C4-2B (cell line): ENCODE results near the gene FKBP5.

Source experiments
- ZFX ChIP-seq: fragments of 450-650 bp; IDR thresholded peaks from 2 replicates; pipeline ENCODE4 v1.6.1; 2017
- TF ChIP-seq, protein P1 (sequence below): fragments of 450-650 bp; conservative IDR thresholded peaks from 2 replicates; pipeline ENCODE4 v1.5.1; 2017; ENCODE audit warnings: mild to moderate bottlenecking

DNA sequence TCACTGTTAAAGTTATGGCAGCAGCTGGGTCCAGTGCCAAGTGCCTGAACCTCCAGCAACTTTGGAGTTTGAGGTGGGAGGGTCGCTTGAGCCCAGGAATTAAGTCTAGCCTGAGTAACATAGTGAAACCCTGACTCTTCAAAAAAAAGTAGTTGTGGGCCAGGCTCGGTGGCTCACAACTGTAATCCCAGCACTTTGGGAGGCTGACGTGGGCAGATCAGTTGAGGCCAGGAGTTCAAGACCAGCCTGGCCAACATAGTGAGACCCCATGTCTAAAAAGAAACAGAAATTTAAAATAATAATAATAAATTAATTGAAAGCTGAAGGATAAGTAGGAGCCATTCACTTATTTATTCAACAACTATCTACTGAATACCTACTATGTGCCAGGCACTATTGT lies 33.8 kb downstream of the FKBP5 start:
- TF ChIP-seq, protein P1, sequence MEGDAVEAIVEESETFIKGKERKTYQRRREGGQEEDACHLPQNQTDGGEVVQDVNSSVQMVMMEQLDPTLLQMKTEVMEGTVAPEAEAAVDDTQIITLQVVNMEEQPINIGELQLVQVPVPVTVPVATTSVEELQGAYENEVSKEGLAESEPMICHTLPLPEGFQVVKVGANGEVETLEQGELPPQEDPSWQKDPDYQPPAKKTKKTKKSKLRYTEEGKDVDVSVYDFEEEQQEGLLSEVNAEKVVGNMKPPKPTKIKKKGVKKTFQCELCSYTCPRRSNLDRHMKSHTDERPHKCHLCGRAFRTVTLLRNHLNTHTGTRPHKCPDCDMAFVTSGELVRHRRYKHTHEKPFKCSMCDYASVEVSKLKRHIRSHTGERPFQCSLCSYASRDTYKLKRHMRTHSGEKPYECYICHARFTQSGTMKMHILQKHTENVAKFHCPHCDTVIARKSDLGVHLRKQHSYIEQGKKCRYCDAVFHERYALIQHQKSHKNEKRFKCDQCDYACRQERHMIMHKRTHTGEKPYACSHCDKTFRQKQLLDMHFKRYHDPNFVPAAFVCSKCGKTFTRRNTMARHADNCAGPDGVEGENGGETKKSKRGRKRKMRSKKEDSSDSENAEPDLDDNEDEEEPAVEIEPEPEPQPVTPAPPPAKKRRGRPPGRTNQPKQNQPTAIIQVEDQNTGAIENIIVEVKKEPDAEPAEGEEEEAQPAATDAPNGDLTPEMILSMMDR = no peak
- TF ChIP-seq ZFX = no peak
